Stimulated activated CD4-positive, alpha-beta T cell treated with anti-CD3 and anti-CD28 coated beads, TNF-alpha, amount 100 ng/mL, for 24 hours (primary cell): Measurements from ENCODE around the gene TIRAP.

Source experiments
- DNase-seq, 3 experiments: peaks; one replicate each; pipeline ENCODE4 v3.0.0-alpha.2; 2020; ENCODE audit warnings: low read depth in 3 of 3

TIRAP gene

DNA sequence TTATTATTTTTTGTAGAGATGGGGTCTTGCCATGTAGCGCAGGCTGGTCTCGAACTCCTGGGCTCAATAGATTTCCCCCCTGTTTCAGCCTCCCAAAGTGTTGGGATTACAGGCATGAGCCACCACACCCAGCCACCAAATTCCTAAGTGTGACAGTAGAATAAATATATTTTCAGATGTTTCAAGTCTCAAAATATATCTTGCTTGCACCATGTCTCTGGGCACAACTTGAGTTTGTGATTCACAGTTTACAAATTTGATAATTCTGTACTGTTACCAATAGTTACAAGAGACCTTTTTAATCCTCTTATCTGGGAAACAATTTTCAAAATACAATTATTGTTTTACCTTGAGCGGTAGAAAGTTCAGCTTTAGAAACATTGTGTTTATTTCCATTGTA lies 40.1 kb downstream of the TIRAP start:
- DNase-seq: no peak

DNA sequence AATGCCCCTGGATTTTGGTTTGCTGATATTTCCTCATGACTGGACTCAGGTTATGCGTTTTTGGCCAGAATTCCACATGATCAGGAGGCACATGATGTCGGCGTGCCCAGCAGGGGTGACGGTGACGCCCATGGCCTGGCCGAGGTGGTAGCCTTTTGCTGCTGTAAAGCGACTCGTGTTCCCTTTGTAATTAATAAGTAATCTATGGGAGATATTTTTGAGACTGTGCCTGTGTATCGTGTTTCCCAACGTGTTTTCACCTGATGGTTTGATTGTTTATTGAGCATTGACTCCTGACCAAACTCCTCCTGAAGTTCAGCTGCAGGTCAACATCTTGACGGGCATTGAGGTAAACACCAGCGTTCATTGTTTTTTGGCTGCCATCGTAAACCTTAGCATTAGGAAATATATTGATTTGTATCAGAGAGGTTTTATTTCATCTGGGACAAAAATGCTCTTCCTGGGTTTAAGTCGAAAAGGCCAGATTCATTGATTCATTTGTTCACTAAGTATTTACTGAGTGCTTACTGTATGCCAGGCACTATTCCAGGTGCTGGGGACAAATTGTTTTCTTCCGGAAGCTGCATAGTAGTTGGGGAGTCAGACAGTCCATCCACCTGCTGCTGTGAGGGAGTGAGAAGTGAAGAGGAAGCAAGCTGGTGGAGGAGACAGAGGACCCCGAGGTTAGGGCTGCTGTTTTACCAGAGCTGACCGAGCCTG lies 44.5 kb downstream of the TIRAP start:
- DNase-seq: no peak

DNA sequence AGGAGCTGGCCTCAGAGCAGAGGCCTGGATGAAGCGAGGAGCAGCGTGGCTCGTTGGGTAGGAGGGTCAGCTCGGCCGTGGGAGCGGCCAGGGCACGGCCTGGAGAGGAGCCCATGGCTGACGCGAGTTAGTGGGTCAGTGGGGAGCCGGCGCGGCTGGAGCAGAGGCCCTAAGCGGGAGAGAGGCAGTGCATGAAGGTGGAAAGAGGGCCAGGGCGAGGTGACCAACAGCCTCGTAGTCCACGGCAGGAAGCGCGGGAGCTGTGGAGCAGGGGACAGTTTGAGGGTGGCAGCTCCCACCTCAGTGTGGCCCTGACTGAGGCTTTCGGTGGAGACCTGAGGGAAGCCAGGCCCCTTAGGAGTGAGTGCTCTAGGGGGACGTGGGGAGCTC lies 45.1 kb downstream of the TIRAP start:
- DNase-seq: no peak

DNA sequence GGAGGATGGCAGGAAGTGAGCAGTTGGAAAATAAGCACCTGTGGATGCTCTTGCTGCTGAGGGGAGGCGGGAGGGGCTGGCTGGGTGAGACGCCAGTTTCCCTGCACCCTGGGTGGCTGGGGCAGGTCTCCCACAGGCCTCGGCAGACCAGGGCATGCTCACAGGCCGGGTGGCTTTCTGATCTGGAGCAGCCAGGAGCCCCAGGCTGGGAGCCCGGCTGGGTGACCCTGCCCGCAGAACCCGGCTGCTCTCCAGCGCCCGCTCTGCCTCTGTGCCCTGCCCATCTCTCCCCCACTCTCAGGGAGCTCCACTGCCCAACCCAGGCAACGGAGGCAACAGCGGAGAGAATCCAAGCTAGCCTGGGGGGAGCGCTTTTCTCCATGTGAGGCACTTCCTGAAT lies 45.6 kb downstream of the TIRAP start:
- DNase-seq: no peak

DNA sequence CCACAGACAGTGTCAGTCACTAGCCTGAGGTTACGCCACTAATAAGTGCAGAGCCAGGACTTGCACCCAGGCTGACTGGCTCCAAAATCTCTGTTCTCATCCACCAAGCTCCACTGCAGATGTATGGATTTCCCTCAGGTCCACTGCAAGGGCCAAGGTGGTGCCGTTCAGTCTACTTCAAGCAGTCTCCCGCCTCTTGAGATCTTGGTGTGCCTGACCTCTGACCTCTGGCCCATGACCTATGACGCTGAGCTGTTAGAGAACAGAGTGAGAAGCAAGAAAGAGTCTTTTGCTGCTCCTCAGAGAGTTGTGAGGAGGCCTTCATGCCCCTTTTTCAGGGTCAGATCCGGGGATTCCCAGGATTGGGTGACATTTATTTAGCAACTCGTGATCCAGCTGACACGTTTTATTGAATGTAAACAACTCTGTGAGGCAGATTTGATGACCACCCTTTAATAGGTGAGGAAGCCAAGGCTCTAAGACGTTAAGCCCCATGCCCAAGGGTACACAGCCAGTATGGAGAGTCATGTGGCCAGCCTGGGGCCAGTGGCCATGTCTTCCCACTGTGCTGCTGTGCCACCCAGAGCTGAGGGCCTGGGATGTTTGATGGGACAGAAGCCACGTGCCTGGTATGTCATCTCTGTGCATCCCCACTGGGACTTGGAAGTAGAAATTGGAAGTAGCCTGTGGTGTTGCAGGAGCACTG lies 46.2 kb downstream of the TIRAP start:
- no peak for DNase-seq

DNA sequence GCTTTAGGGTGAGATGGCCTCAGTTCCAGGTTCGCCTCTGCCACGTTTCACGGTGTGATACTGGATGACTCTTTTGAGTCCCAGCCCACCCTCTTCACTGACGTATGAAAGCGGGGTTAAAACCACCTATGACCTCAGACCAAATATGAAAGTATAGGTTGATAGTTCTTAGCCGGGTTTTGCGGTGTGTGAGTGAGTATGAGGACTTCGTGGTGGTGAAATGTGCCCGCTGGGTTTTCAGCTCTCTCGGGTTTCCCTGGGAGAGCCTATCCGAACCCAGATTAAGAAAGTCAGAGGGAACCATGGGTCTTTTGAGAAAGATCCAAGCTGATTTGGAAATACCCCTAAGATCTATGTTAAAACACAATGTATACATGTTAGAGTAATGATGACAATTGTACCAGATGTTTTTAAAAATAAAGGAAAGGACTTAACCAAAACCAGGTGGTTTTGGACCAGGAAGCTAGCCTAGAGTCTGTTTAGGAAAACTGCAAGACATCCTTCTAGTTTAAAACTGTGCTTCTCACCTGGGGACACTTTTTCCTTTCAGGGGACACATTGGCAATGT lies 46.8 kb downstream of the TIRAP start:
- no peak for DNase-seq

DNA sequence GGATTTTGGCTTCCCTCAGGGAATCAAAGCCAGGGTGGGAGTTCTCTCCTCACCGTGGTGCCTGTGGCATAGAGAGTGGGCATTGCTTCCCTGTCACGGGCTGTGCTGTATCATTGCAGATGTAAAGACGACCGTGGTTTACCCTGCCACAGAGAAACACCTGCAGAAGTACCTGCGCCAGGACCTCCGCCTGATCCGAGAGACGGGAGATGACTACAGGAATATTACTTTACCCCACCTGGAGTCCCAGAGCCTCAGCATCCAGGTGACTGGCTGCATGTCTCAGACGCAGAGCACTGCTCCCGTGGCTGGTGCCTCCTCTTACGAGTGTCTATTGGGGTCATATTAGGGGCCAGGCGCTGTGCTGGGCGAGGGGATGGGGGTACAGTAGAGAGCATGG lies 48.4 kb downstream of the TIRAP start:
- DNase-seq: no peak

DNA sequence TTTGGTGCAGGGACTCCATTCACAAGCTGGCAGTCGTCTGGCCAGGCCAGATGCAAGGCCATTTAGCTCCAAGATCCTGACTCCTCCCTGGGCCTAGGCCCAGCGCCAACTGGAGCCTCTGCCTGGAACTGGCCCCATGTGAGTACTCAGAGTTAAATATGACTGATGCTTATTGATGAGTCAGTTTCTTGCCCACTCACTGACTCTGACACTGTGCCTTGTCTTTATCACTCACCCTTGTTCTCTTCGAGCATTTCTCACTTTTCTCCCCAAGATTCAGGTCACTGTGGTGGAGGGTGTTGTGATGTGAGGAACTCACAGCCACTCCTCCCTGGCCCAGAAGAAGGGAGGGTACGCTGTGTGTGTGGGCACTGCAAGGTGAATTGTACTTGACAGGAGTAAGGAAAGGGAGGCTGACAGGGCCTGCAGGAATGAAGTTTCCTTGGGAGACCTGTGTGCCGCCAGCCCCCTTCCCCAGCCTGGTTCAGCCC lies 49.4 kb downstream of the TIRAP start:
- no peak for DNase-seq

DNA sequence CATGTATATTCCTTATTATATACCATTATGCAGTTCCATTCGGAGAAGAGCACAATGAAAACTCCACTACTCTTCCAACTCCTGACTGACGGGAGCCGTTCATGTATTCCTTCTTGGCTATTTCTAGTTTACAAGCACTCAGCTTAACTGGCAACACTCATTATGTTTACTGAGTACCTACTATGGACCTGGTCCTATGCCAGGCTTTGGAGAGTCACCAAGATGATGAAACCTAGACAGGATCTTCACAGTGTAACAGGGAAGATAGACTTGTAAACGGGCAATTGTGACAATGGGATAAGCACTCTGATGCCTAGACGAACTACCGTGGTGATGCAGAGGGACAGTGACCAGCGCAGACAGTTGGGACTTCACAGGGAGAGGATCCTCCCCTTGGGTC lies 50.2 kb downstream of the TIRAP start:
- DNase-seq: no peak

DNA sequence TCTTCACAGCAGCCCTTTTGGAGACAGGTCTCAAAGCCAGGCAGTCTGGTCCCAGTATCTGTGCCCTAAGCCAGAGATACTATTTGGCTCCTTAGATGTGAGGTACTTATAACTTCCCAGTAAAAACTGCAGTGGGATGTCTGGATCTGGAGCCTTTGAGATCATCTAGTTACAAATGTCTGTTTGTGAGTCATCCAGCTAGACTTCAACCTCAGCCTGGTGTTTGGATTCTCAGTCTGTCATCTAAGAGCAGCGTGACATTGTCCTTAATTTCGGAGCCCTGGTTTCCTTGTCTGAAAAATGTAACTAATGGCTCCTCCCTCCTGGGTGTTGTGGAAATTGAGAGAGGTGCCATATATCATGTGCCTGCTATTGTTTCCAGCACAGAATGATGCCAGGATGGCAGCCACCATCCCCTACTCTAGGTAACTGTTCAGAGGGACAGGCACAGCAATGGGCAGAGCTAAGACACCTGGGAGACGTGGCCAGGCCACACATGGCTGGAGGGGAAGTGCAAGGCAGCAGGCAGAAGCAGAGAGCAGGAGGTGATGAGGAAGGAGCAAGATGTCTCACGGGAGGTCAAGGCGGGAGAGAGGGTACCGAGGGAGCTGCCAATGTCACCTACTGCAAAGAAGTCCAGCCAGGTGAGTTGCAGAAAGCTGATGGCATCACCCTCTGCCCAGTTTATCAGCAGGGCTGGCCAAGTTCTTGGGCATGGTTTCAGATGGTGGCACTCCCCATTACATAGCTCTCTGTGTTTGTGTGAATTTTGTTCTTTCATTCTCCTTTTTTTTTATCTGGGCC lies 52.0 kb downstream of the TIRAP start:
- no peak for DNase-seq

DNA sequence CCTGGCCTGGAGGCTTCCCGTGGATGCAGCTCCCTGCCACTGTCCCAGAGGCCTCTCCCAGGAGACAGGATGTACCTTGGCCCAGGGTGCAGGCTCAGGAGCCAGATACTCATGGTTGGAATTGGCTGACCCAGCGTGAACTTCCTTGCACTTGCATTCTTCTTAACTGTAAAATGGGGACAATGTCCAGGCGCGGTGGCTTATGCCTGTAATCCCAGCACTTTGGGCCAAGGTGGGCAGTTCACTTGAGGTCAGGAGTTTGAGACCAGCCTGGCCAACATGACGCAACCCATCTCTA lies 52.5 kb downstream of the TIRAP start:
- DNase-seq: no peak

DNA sequence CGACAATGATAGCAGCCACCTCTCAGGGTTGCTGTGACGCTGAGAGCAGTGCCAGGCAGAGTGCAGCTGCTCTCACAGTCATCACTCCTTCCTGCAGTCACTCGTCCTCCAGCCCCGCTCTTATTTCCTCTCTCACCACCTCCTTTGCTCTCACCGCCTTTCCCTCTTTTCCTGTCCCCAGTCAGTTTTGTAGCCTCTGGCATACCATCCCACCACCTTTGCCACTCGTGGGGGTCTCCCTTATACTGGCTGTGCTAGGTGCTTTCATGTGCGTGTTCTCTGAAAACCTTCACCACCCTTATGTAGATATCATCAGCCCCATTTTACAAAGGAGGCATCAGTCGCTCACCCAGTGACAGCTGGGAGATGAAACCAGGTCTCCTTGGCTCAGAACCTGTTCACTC lies 53.2 kb downstream of the TIRAP start:
- DNase-seq: no peak

DNA sequence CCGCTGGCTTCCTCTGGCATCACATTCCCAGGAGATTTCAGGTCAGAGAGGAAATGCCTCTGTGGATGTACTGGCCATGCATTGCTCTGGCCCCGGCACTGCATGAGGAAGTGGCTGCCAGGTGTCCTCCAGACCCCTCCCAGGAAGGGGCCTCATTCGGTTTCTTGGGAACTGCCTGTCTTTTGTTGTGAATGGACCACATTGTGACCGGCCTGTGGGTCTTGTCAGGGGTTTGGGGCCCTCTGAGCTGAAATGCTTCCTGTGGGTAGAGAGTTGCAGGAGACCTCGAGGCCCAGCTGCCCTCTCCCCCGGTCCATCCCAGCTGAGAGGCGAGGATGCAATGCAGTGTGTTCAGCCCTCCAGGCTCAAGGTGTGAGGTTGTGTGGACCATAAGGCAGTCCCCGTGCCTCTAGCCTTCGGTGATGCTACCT lies 53.8 kb downstream of the TIRAP start:
- DNase-seq: no peak

DNA sequence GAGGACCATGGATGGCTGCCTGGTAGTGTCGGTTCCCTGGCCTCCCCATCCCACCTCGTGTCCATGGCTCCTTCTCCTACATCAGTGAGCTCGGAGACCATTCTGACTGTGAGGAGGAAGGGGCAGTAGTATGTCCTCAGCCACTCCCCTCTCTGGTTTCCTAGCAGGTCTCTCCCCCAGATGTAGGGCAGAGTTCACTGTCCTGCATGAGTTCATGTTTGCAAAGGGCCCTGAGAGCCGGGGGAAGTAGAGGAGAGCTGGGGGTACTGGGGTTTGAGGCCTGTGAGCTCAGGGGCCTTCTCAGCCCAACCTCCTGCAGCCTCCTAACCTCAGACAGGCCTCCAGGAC lies 54.2 kb downstream of the TIRAP start:
- no peak for DNase-seq

DNA sequence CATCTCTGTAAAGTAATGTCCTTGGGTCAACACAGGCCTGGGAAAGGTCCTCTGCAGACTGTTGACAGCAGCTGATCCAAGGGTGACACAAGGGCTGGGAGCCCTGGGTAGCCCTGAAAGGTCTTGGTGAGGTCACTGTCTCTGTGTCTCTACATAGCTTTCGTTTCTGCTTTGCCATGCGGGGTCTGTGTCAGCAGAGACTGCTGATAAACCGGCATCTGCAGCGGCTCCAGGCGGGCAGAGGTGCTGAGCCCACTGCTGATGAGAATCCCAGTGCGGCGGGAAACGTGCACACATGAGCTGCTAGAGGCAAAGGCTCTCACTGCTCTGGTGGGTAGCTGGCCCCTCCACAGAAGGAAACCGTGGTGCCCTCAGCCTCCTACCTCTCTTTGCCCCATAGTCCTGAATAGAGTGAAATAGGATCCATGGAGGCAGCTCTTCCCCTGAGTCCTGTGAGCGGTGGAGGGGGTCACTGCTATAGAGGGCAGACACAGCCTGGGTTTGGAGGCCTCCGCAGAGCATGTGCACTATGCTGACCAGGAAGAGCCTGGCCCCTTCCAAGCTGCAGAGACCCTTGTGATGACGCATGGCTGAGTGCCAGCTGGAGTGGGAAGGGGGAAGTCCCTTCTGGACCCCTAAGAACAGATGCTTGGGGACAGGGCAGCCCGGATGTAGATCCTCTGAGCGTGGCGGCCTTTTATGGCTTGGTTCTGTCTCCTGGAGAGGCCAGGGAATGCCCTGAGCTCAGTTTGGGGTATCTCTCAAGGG lies 54.8 kb downstream of the TIRAP start:
- no peak for DNase-seq

DNA sequence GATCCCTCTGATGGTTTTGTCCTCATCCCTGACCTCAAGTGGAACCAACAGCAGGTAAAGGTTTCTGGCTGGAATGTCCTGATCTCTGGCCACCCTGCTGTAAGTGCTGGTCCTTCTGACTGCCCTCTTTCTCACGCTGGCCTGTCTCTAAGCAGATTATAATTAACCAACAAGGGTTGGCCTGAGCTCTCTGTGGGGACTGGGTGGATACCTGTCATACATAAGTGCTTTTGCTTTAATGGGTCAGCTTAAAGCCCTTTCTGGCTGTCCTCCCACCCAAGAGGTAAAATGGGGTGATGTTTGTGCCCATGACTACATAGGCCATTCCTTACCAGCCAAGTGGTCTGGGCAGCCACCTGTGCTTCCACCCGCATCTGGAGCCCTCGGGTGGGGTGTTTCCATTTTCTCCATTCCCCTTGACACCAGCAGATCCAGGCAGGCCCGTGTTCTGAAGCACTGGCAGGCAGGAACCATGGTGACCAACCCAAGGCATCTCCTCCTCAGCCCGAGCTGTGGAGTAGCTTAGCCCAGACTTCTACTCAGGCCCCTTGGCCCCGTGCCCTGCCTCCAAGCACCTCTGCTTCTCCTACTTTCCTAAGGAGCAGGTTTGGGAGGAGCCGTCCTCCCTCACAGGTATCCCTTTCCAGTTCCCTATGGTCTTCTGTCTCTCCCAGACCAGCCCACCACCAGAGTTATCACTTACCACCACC lies 55.6 kb downstream of the TIRAP start:
- no peak for DNase-seq

DNA sequence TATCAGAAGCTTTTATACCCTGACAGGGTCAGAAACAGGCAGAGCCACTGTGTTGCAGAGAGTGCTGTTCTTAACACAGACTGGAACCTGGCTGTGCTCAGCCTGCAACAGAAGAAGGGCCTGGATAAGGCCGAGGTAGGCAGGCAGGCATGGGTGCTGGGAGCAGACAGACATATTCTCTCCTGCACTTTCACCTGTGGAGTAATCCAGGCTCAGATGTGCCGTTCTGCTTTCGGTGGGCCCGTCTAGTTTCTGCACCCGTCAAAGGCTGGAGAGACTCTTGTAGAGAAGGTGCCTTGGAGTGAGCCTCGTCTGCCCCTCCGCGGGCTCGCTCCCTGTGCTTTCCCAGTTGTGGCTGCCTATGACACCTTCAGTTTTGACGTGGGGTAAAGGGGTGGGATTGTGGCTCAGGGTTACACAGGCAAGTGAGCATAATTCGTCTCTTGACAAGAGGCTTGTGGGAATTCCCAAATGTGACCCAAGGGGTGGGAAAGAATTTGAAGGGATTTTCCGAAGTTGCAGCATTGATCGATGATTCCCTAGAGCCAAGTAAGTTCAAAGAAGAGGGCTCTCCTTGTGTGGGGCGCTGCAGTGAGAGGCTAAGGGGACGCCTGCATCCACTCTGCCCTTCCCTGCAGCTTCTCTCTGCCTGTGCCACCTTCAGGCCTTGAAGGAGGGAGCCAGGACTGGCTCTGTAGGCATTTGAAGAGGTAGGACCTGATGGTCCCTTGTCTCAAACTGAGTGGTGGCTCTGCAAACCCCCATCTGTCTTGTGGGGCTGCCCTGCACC lies 56.4 kb downstream of the TIRAP start:
- no peak for DNase-seq

DNA sequence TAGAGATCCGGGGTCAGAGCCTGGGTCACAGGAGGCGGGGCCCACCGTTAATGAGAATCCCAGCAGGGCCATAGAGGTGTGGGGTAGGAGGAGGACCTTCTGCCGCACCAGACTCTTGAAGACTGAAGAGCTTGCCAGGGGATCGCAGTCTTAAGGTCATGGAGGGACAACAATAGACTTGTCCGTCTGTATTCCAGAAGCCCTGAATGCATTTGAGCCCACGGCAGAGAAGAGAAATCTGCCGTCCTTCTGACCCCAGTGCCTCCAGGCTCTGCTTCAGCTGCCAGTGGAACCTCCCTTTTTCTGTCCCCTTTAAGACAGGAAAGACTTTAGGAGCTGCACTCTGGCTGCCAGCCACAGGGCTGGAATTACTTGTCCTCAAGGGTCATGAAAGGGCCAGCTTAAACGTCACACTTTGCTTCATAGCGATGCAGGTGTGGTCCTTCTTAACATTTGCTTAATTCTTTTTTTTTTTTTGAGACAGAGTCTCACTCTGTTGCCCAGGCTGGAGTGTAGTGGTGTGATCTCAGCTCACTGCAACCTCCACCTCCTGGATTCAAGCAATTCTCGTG lies 57.1 kb downstream of the TIRAP start:
- DNase-seq: no peak

DNA sequence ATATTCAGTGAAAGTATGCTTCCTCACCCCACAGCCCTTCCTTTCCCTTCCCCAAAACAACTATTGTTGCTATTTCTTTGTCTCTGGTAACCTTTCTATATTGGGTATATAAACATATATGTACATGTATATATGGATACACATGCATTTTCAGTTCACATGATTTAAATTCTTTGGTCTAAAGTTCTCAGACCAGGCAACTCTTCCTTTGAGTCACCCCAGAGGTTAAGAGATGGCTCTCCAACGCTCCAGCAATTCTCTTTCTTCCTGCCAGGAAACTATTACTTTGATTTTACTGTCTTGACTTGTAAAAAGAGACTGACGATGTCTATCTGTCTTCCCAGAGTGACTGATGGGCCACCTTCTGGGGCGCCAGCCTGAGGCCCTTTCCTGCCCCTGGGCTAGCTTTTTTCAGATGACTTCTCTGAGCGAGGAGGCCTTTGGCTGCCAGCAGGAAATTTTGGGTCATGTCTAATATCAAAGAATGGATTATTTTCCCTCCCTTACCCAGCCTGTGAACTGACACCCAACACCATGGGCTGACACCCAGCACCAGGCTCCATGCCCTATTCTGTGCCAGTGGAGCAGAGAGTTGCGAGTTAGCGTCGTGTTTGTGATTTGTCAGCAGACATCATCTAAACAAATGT lies 58.2 kb downstream of the TIRAP start:
- DNase-seq: no peak

DNA sequence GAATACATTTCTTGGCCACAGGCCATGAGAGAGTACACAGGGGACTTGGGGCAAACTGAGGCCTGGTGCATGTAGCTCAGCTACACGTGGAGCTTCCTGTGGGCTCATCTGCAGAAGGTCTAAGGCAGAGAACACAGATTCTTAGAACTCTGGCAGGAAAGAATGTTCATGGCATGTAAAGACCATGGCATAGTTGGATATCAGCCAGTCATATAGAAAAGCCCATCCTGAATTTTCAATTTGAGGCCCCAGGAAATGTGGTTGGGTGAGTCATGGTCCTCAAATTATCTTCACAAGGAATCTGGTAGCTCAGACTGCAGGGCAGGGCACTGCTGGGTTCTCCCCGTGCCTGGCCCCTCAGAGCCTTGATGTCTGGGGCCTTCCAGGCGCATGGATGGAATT lies 58.9 kb downstream of the TIRAP start:
- DNase-seq: no peak
